HEK293T (cell line): ENCODE measurements around the gene FBLN2.

ENCODE experiments used
- CTBP1 ChIP-seq: fragments of 450-650 bp; IDR thresholded peaks from 2 replicates; pipeline ENCODE4 v1.6.1; 2016; ENCODE audit warnings: borderline replicate concordance
- FOXM1 ChIP-seq: fragments of 450-650 bp; IDR thresholded peaks from 2 replicates; pipeline ENCODE4 v1.6.1; 2017; ENCODE audit warnings: mild to moderate bottlenecking, borderline replicate concordance
- PKNOX1 ChIP-seq: fragments of 450-650 bp; IDR thresholded peaks from 2 replicates; pipeline ENCODE4 v1.6.1; 2016
- SP1 ChIP-seq: fragments of 450-650 bp; IDR thresholded peaks from 2 replicates; pipeline ENCODE4 v1.6.1; 2017

- no peak for TF ChIP-seq FOXM1
- TF ChIP-seq SP1, result no peak
- no peak for TF ChIP-seq PKNOX1
- no peak for TF ChIP-seq CTBP1
Observed at GRCh38 chr3:13644341-13645117, 95.6 kb downstream of the FBLN2 start.
